ENCODE measurements around the gene EGF.

The EGF gene

GRCh38 chr4:109993116-109993515 is 80.4 kb downstream of the EGF start:
- H3K4me3 ChIP-seq (ENCODE audit: low read length), result no peak overlapping the region
- TF ChIP-seq CTCF (conservative IDR thresholded peaks at IDR 0.05; ENCODE audit: low read depth, low read length), result no peak
- DNase-seq (ENCODE audit: low read depth), result no peak

- TF ChIP-seq CTCF (conservative IDR thresholded peaks at IDR 0.05; ENCODE audit: low read depth, low read length), result no peak
- H3K4me3 ChIP-seq (ENCODE audit: low read length), result no peak overlapping the region
- DNase-seq (ENCODE audit: low read depth), result no peak
These were observed 81.7 kb downstream of the EGF start for GRCh38 chr4:109994415-109994827.

- TF ChIP-seq CTCF (conservative IDR thresholded peaks at IDR 0.05; ENCODE audit: low read depth, low read length), result no peak
- no peak overlapping the region for H3K4me3 ChIP-seq (ENCODE audit: low read length)
- DNase-seq (ENCODE audit: low read depth), result no peak
These were observed 83.8 kb downstream of the EGF start for GRCh38 chr4:109996526-109996925.

GRCh38 chr4:109998867-109999584 is 86.3 kb downstream of the EGF start:
- no peak overlapping the region for H3K4me3 ChIP-seq (ENCODE audit: low read length)
- no peak for DNase-seq (ENCODE audit: low read depth)

GRCh38 chr4:109999585-109999912 is 86.9 kb downstream of the EGF start:
- no peak for DNase-seq (ENCODE audit: low read depth)
- TF ChIP-seq CTCF (conservative IDR thresholded peaks at IDR 0.05; ENCODE audit: low read depth, low read length), result no peak
- H3K4me3 ChIP-seq (ENCODE audit: low read length), result no peak overlapping the region

More at GRCh38 chr4:109998867-109999584, 86.3 kb downstream of the EGF start:
- peak; percentile 64 for TF ChIP-seq CTCF (conservative IDR thresholded peaks at IDR 0.05; ENCODE audit: low read depth, low read length)

GRCh38 chr4:110002326-110002725 is 89.6 kb downstream of the EGF start:
- no peak for TF ChIP-seq CTCF (conservative IDR thresholded peaks at IDR 0.05; ENCODE audit: low read depth, low read length)
- no peak overlapping the region for H3K4me3 ChIP-seq (ENCODE audit: low read length)
- DNase-seq (ENCODE audit: low read depth), result no peak

- no peak for DNase-seq (ENCODE audit: low read depth)
- no peak overlapping the region for H3K4me3 ChIP-seq (ENCODE audit: low read length)
- no peak for TF ChIP-seq CTCF (conservative IDR thresholded peaks at IDR 0.05; ENCODE audit: low read depth, low read length)
These were observed 90.9 kb downstream of the EGF start for GRCh38 chr4:110003401-110004187.
